Astrocyte (in vitro differentiated cells and primary cell): ENCODE measurements around the gene CASP10. TPM values are rescaled to one million over a fixed set of nuclear protein-coding genes. Genes with fewer than 3 reads are reported as not detected.

Experiments used
- DNase-seq: peaks from one replicate; pipeline ENCODE4 v3.0.0-alpha.2; 2010; ENCODE audit warnings: low read depth
- FAIRE-seq: peaks from 2 replicates; lab custom pipeline; 2011; peaks lifted over from hg19 to GRCh38; lab: Jason Lieb, UNC
- H2AFZ ChIP-seq: 2 replicates; pipeline ENCODE4 v1.6.0; 2012; ENCODE audit warnings: low read depth, low read length, inconsistent platforms
- H3K27ac ChIP-seq: 2 replicates; pipeline ENCODE4 v1.5.1; 2011; ENCODE audit warnings: low read depth, low read length, inconsistent platforms
- H3K27me3 ChIP-seq: 2 replicates; pipeline ENCODE4 v1.6.0; 2011; ENCODE audit warnings: low read length, inconsistent platforms; ENCODE audit not compliant: insufficient read depth
- H3K36me3 ChIP-seq: 2 replicates; pipeline ENCODE4 v1.5.1; 2011; ENCODE audit warnings: low read length, inconsistent platforms; ENCODE audit not compliant: insufficient read depth
- H3K4me1 ChIP-seq: 2 replicates; pipeline ENCODE4 v1.5.1; 2011; ENCODE audit warnings: low read length, inconsistent platforms; ENCODE audit not compliant: insufficient read depth
- H3K4me2 ChIP-seq: 2 replicates; pipeline ENCODE4 v1.6.0; 2012; ENCODE audit warnings: low read length, inconsistent platforms
- H3K4me3 ChIP-seq: 2 replicates; pipeline ENCODE4 v1.5.1; 2011; ENCODE audit warnings: low read depth, mild to moderate bottlenecking, low read length, inconsistent platforms; ENCODE audit not compliant: insufficient read depth
- H3K79me2 ChIP-seq: 2 replicates; pipeline ENCODE4 v1.6.0; 2012; ENCODE audit warnings: mild to moderate bottlenecking, low read length, inconsistent platforms; ENCODE audit not compliant: insufficient read depth
- H3K9ac ChIP-seq: 2 replicates; pipeline ENCODE4 v1.6.0; 2012; ENCODE audit warnings: mild to moderate bottlenecking, low read length, inconsistent platforms
- H3K9me3 ChIP-seq: 2 replicates; pipeline ENCODE4 v1.5.1; 2012; ENCODE audit warnings: low read depth, mild to moderate bottlenecking, low read length, inconsistent platforms; ENCODE audit not compliant: insufficient read depth
- H4K20me1 ChIP-seq: 2 replicates; pipeline ENCODE4 v1.6.0; 2012; ENCODE audit warnings: low read length, inconsistent platforms; ENCODE audit not compliant: insufficient read depth
- H3K27ac Mint-ChIP-seq: one replicate; pipeline ENCODE4 v1.8.0; 2021; ENCODE audit warnings: mild to moderate bottlenecking, mixed read lengths; ENCODE audit not compliant: unreplicated experiment
- H3K27me3 Mint-ChIP-seq: one replicate; pipeline ENCODE4 v1.8.0; 2021; ENCODE audit warnings: low read depth, mixed read lengths; ENCODE audit not compliant: unreplicated experiment
- H3K36me3 Mint-ChIP-seq: one replicate; pipeline ENCODE4 v1.8.0; 2021; ENCODE audit warnings: low read depth, mixed read lengths; ENCODE audit not compliant: unreplicated experiment
- H3K4me1 Mint-ChIP-seq: one replicate; pipeline ENCODE4 v1.8.0; 2021; ENCODE audit warnings: low read depth, mixed read lengths; ENCODE audit not compliant: unreplicated experiment
- H3K4me3 Mint-ChIP-seq: one replicate; pipeline ENCODE4 v1.8.0; 2021; ENCODE audit warnings: mild to moderate bottlenecking, moderate library complexity, mixed read lengths; ENCODE audit not compliant: unreplicated experiment
- H3K9me3 Mint-ChIP-seq: one replicate; pipeline ENCODE4 v1.8.0; 2021; ENCODE audit warnings: mild to moderate bottlenecking, mixed read lengths; ENCODE audit not compliant: unreplicated experiment
- CTCF ChIP-seq: IDR thresholded peaks from 2 replicates; pipeline ENCODE4 v1.5.1; 2011; ENCODE audit warnings: low read depth, mild to moderate bottlenecking, inconsistent platforms, low read length, moderate library complexity; ENCODE audit not compliant: insufficient read depth
- EZH2 ChIP-seq: IDR thresholded peaks from 2 replicates; pipeline ENCODE4 v1.6.1; 2012; ENCODE audit warnings: mild to moderate bottlenecking, low read length, inconsistent platforms; ENCODE audit not compliant: insufficient read depth
- total RNA-seq: library from RNA; stranded (reverse); gene quantifications from 2 replicates; pipeline ENCODE4 v1.2.1, GENCODE V29; 2021

Gene CASP10
- total RNA-seq, 1 donor from 2014 or later, result 0.43 TPM

GRCh38 chr2:201275069-201275468 is 92.1 kb downstream of the CASP10 start:
- Mint-ChIP-seq H3K36me3 (peaks cover 21% of the 10 kb centered on the region), H3K4me1 (no peaks in the 10 kb centered on the region), H3K27ac (no peak overlapping the region), H3K9me3 (no peaks in the 10 kb centered on the region), H3K4me3 (no peak overlapping the region), H3K27me3 (no peaks in the 10 kb centered on the region)
- TF ChIP-seq EZH2 (no peak), CTCF (no peak)
- Histone ChIP-seq H3K79me2 (no peaks in the 10 kb centered on the region), H3K4me2 (no peak overlapping the region), H3K4me1 (no peaks in the 10 kb centered on the region), H4K20me1 (no peaks in the 10 kb centered on the region), H3K36me3 (peaks cover 17% of the 10 kb centered on the region), H3K9ac (no peak overlapping the region), H2AFZ (no peak overlapping the region), H3K27me3 (no peaks in the 10 kb centered on the region), H3K9me3 (no peaks in the 10 kb centered on the region), H3K27ac (no peak overlapping the region), H3K4me3 (no peak overlapping the region)
- FAIRE-seq, result no peak
- DNase-seq, result no peak

GRCh38 chr2:201275990-201276389 is 93.0 kb downstream of the CASP10 start:
- H3K9ac ChIP-seq, result no peak overlapping the region
- TF ChIP-seq CTCF (no peak), EZH2 (no peak)
- no peak overlapping the region for H2AFZ ChIP-seq
- H3K36me3 Mint-ChIP-seq, result peaks cover 20% of the 10 kb centered on the region
- FAIRE-seq (no peak), DNase-seq (no peak)
- H4K20me1 ChIP-seq, result no peaks in the 10 kb centered on the region
- no peaks in the 10 kb centered on the region for H3K4me1 Mint-ChIP-seq
- H3K27ac ChIP-seq, result no peak overlapping the region
- H3K9me3 Mint-ChIP-seq, result no peaks in the 10 kb centered on the region
- H3K9me3 ChIP-seq, result no peaks in the 10 kb centered on the region
- H3K4me2 ChIP-seq, result no peak overlapping the region
- H3K27ac Mint-ChIP-seq, result no peak overlapping the region
- no peaks in the 10 kb centered on the region for H3K27me3 Mint-ChIP-seq
- no peaks in the 10 kb centered on the region for H3K4me1 ChIP-seq
- H3K79me2 ChIP-seq, result no peaks in the 10 kb centered on the region
- peaks cover 17% of the 10 kb centered on the region for H3K36me3 ChIP-seq
- no peaks in the 10 kb centered on the region for H3K27me3 ChIP-seq
- no peak overlapping the region for H3K4me3 Mint-ChIP-seq
- no peak overlapping the region for H3K4me3 ChIP-seq

GRCh38 chr2:201276511-201276910 is 93.6 kb downstream of the CASP10 start:
- Mint-ChIP-seq H3K4me3 (no peak overlapping the region), H3K36me3 (peaks cover 19% of the 10 kb centered on the region), H3K4me1 (no peaks in the 10 kb centered on the region), H3K27ac (no peak overlapping the region), H3K27me3 (no peaks in the 10 kb centered on the region), H3K9me3 (no peaks in the 10 kb centered on the region)
- H3K36me3 ChIP-seq, result peaks cover 16% of the 10 kb centered on the region
- H3K27ac ChIP-seq, result no peak overlapping the region
- no peaks in the 10 kb centered on the region for H3K27me3 ChIP-seq
- no peak overlapping the region for H3K4me2 ChIP-seq
- FAIRE-seq (no peak), DNase-seq (no peak)
- H4K20me1 ChIP-seq, result no peaks in the 10 kb centered on the region
- no peaks in the 10 kb centered on the region for H3K4me1 ChIP-seq
- H3K4me3 ChIP-seq, result no peak overlapping the region
- no peak overlapping the region for H3K9ac ChIP-seq
- no peak overlapping the region for H2AFZ ChIP-seq
- H3K79me2 ChIP-seq, result no peaks in the 10 kb centered on the region
- TF ChIP-seq CTCF (no peak), EZH2 (no peak)
- no peaks in the 10 kb centered on the region for H3K9me3 ChIP-seq

Other genes starting within 250 kb of the CASP10 start
- gene ORC2, start 219.5 kb upstream of the CASP10 start, total RNA-seq, result 25.4 and 25.5 TPM in 2 replicates
- gene HYCC2, start 111.5 kb upstream of the CASP10 start, total RNA-seq, result 21.2 and 21.8 TPM in 2 replicates
- 110 and 115 TPM in 2 replicates for gene NDUFB3, start 111.1 kb upstream of the CASP10 start, total RNA-seq
- gene CFLAR, start 67.0 kb upstream of the CASP10 start, total RNA-seq, result 34.9 and 47.5 TPM in 2 replicates
- 14.4 and 16.4 TPM in 2 replicates for gene CASP8, start 77.4 kb downstream of the CASP10 start, total RNA-seq
- 1.7 and 2.2 TPM in 2 replicates for gene FLACC1, start 174.2 kb downstream of the CASP10 start, total RNA-seq